Mucosa of descending colon (tissue), 3 donors: Measurements from ENCODE around the gene SCYL1. TPM values are rescaled to one million over a fixed set of nuclear protein-coding genes. Genes with fewer than 3 reads are reported as not detected.
A peak's percentile ranks its signal among the peaks of the same experiment; 100 is the strongest.

ENCODE experiments used
- ATAC-seq: fragments of 200-7000 bp; cut with Tn5 transposase; one replicate; pipeline ENCODE4 v1.9.1; 2020; ENCODE audit warnings: mild to moderate bottlenecking, moderate library complexity
- DNase-seq, 3 donors: peaks; one replicate each; pipeline ENCODE4 v3.0.0-alpha.2; 2020
- H3K36me3 ChIP-seq: fragments of 200-600 bp; one replicate; pipeline ENCODE4 v1.8.0; 2021; ENCODE audit warnings: low read depth, mild to moderate bottlenecking
- H3K4me1 ChIP-seq: fragments of 200-600 bp; one replicate; pipeline ENCODE4 v1.8.0; 2021; ENCODE audit warnings: low read depth, mild to moderate bottlenecking
- H3K4me3 ChIP-seq: fragments of 200-600 bp; one replicate; pipeline ENCODE4 v1.8.0; 2021; ENCODE audit warnings: mild to moderate bottlenecking
- H3K9me3 ChIP-seq: fragments of 200-600 bp; one replicate; pipeline ENCODE4 v1.8.0; 2021; ENCODE audit warnings: mild to moderate bottlenecking
- CTCF ChIP-seq: fragments of 200-600 bp; IDR thresholded peaks from one replicate; pipeline ENCODE4 v1.8.0; 2022; ENCODE audit warnings: antibody characterized with exemption, mild to moderate bottlenecking
- intact Hi-C, 2 donors: fragments of 100-400 bp; cut with DNase I in 1 of 2; cut with micrococcal nuclease in 1 of 2; formaldehyde crosslinking; loops; one replicate each; pipeline versions ENCODE4 v1.11.0 to v1.11.1; 2022; cut with DNase I, micrococcal nuclease
- total RNA-seq, 3 donors: library from RNA; stranded (reverse); fragmentation: NEBNext Ultra II Directional in 2 of 3; extraction: Animal tissue kit (Norgen Biotek cat#: 25700) in 2 of 3; gene quantifications; one replicate each; pipeline versions ENCODE4 v1.2.1 to v1.2.4, GENCODE V29; 2021 to 2023
- donor health status: DM: no; HTN: no; CAD: no; lungs with moderate emphysema.
- donor health status: DM: no; HTN: no; CAD: no.
- donor health status: DM: no; HTN: yes; CAD: no.

Gene SCYL1
- total RNA-seq, 3 donors from 2014 or later, result 60.1 to 77.4 (median 60.3) TPM

- ATAC-seq (peak; percentile 17), DNase-seq (peak in 2 of 3 donors; percentile 69 to 73)
- intact Hi-C loops, result no loop called here
- Histone ChIP-seq H3K36me3 (no peaks in the 10 kb centered on the region), H3K9me3 (no peaks in the 10 kb centered on the region), H3K4me1 (peaks cover 16% of the 10 kb centered on the region), H3K4me3 (peak overlapping the region; percentile 76)
- TF ChIP-seq CTCF, result no peak
Observed at GRCh38 chr11:65498042-65498726, 26.7 kb upstream of the SCYL1 start.

- no peaks in the 10 kb centered on the region for H3K9me3 ChIP-seq
- TF ChIP-seq CTCF, result no peak
- no peaks in the 10 kb centered on the region for H3K36me3 ChIP-seq
- intact Hi-C loops, result no loop called here
- no peak for DNase-seq
- no peak for ATAC-seq
- peak overlapping the region; percentile 76 for H3K4me3 ChIP-seq
- H3K4me1 ChIP-seq, result peaks cover 12% of the 10 kb centered on the region
Observed at GRCh38 chr11:65498727-65498976, 26.2 kb upstream of the SCYL1 start.

GRCh38 chr11:65498977-65499712 lies 25.7 kb upstream of the SCYL1 start, which contains the start of gene MALAT1:
Gene MALAT1 (plus strand): TSS chr11:65499045.
- ATAC-seq (peak; percentile 47), DNase-seq (peak; percentile 95 to 96 (median 96))
- no peak for TF ChIP-seq CTCF
- H3K4me1 ChIP-seq, result peaks cover 7% of the 10 kb centered on the region
- H3K9me3 ChIP-seq, result no peaks in the 10 kb centered on the region
- intact Hi-C loops, result no loop called here
- H3K36me3 ChIP-seq, result no peaks in the 10 kb centered on the region
- H3K4me3 ChIP-seq, result peak within 1 kb of the TSS; percentile 76

- no peak for TF ChIP-seq CTCF
- ATAC-seq (no peak), DNase-seq (no peak)
- Histone ChIP-seq H3K36me3 (no peaks in the 10 kb centered on the region), H3K4me1 (peaks cover 7% of the 10 kb centered on the region), H3K4me3 (peak overlapping the region; percentile 76), H3K9me3 (no peaks in the 10 kb centered on the region)
- intact Hi-C loops, result loop anchor here (5.0 kb wide), 2 partner anchors 73 to 78 kb away; partner anchors contain the start of gene NEAT1 (in 1 of the 2)
Observed at GRCh38 chr11:65499713-65500386, 25.0 kb upstream of the SCYL1 start.

GRCh38 chr11:65500387-65501185 lies 24.3 kb upstream of the SCYL1 start:
- DNase-seq, result peak; percentile 51 to 62 (median 57)
- Histone ChIP-seq H3K4me1 (peaks cover 13% of the 10 kb centered on the region), H3K36me3 (no peaks in the 10 kb centered on the region)

More at GRCh38 chr11:65500387-65501185, 24.3 kb upstream of the SCYL1 start:
- no peak for ATAC-seq
- peak overlapping the region; percentile 76 for H3K4me3 ChIP-seq
- TF ChIP-seq CTCF, result no peak
- intact Hi-C loops, result loop anchor here (5.0 kb wide), 2 partner anchors 73 to 78 kb away; partner anchors contain the start of gene NEAT1 (in 1 of the 2)
- H3K9me3 ChIP-seq, result no peaks in the 10 kb centered on the region
